Ovary (tissue), 3 donors: ENCODE results near the gene MYBPHL.

Experiments
- POLR2A ChIP-seq: fragments of 450-650 bp; IDR thresholded peaks from one replicate; pipeline ENCODE4 v1.6.1; 2017; ENCODE audit warnings: antibody characterized with exemption, mild to moderate bottlenecking, moderate library complexity
- TF ChIP-seq, protein P1 (sequence below), 3 donors: fragments of 450-650 bp in 2 of 3; fragments of 200-600 bp in 1 of 3; IDR thresholded peaks; one replicate each; pipeline versions ENCODE4 v1.5.1 to v1.8.0; 2016 to 2022; ENCODE audit warnings: antibody characterized with exemption in 3 of 3, mild to moderate bottlenecking in 1 of 3
- donor health status: DM: no; HTN: no; CAD: no.

DNA sequence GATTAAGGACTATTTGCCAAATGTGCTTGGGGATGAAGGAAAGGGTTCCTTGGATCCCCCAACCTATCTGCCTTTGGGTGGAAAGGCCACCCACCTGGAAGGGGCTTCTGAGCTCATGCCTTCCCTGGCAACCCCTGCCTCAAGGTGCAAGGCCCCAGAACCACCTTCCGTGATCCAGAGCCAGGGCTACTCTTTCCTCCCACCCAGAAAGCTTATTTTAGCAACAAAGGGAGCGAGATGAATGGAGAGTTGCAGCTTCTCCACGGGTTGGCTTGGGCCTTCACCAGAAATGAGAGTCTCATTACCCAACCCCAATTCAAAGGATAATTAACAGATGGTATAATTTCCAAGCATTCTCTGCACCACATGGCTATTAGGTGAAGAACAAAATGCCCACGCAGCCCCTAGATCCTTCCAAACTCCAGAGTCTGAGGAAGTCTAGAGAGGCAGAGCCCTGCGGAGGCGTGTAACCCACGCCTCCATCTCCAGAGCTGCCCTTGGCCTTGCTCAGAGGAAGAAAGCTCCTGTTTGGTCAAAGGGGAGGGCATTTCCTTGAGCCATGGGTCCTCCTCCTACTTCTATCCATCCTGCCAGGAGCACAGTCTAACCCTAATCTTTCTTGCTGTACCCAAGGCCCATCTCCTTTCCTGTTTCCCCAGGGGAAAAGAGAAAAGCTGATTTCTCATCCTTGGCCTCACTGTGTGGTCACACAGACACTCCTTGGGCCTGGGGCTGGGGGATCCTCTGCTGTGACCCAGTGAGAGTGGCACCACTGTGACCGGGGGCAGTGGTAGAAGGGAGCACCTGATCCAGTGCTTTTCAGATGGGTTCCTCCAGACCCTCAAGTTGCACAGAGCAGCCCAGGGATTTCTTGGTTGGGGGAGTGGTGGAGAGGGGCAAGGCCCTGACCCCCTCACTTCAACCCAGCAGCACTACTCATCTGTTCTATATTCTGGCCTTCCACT lies 59.1 kb downstream of the MYBPHL start:
- TF ChIP-seq, protein P1, sequence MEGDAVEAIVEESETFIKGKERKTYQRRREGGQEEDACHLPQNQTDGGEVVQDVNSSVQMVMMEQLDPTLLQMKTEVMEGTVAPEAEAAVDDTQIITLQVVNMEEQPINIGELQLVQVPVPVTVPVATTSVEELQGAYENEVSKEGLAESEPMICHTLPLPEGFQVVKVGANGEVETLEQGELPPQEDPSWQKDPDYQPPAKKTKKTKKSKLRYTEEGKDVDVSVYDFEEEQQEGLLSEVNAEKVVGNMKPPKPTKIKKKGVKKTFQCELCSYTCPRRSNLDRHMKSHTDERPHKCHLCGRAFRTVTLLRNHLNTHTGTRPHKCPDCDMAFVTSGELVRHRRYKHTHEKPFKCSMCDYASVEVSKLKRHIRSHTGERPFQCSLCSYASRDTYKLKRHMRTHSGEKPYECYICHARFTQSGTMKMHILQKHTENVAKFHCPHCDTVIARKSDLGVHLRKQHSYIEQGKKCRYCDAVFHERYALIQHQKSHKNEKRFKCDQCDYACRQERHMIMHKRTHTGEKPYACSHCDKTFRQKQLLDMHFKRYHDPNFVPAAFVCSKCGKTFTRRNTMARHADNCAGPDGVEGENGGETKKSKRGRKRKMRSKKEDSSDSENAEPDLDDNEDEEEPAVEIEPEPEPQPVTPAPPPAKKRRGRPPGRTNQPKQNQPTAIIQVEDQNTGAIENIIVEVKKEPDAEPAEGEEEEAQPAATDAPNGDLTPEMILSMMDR (IDR thresholded peaks at IDR 0.05): no peak
- no peak for TF ChIP-seq POLR2A
